Iris pigment epithelial cell (primary cell): ENCODE data around the gene LRMDA.

Experiments
- DNase-seq: peaks from one replicate; pipeline ENCODE4 v3.0.0-alpha.2; 2011; ENCODE audit warnings: low read depth

The LRMDA gene

GRCh38 chr10:76086761-76087639 is 655.6 kb downstream of the LRMDA start:
- DNase-seq: peak; percentile 39

- no peak for DNase-seq
Observed at GRCh38 chr10:76088008-76088407, 656.6 kb downstream of the LRMDA start.

- DNase-seq: no peak
Observed at GRCh38 chr10:76088980-76089379, 657.6 kb downstream of the LRMDA start.

GRCh38 chr10:76089556-76090180 is 658.2 kb downstream of the LRMDA start:
- DNase-seq: no peak

- DNase-seq: no peak
Observed at GRCh38 chr10:76091926-76092325, 660.5 kb downstream of the LRMDA start.

- no peak for DNase-seq
Observed at GRCh38 chr10:76106611-76107010, 675.2 kb downstream of the LRMDA start.

GRCh38 chr10:76108563-76109359 is 677.3 kb downstream of the LRMDA start:
- no peak for DNase-seq

GRCh38 chr10:76111404-76111803 is 680.0 kb downstream of the LRMDA start:
- no peak for DNase-seq

GRCh38 chr10:76111986-76112825 is 680.8 kb downstream of the LRMDA start:
- no peak for DNase-seq

GRCh38 chr10:76112826-76113150 is 681.4 kb downstream of the LRMDA start:
- DNase-seq: no peak

GRCh38 chr10:76113952-76114351 is 682.5 kb downstream of the LRMDA start:
- DNase-seq: no peak

GRCh38 chr10:76114581-76115001 is 683.2 kb downstream of the LRMDA start:
- no peak for DNase-seq

GRCh38 chr10:76115131-76115470 is 683.7 kb downstream of the LRMDA start:
- DNase-seq: no peak

- no peak for DNase-seq
Observed at GRCh38 chr10:76115471-76116155, 684.2 kb downstream of the LRMDA start.

GRCh38 chr10:76116523-76116922 is 685.1 kb downstream of the LRMDA start:
- DNase-seq: no peak

GRCh38 chr10:76117949-76118348 is 686.5 kb downstream of the LRMDA start:
- DNase-seq: no peak

- DNase-seq: no peak
Observed at GRCh38 chr10:76119036-76119435, 687.6 kb downstream of the LRMDA start.

- peak; percentile 8 for DNase-seq
Observed at GRCh38 chr10:76119515-76119914, 688.1 kb downstream of the LRMDA start.

- DNase-seq: no peak
Observed at GRCh38 chr10:76122056-76122455, 690.6 kb downstream of the LRMDA start.

GRCh38 chr10:76124280-76124679 is 692.9 kb downstream of the LRMDA start:
- DNase-seq: no peak

GRCh38 chr10:76125900-76126299 is 694.5 kb downstream of the LRMDA start:
- no peak for DNase-seq
